Spleen (tissue), 11 donors: ENCODE results near the gene DGKG. TPM values are rescaled to one million over a fixed set of nuclear protein-coding genes. Genes with fewer than 3 reads are reported as not detected.

Experiments
- DNase-seq: peaks from one replicate; pipeline ENCODE4 v3.0.0-alpha.2; 2020
- H3K27ac ChIP-seq, 8 donors: fragments of 200-600 bp; sonication (generic) in 7 of 8; 1 replicate in 4 of 8; 2 replicates in 4 of 8; pipeline versions ENCODE4 v1.5.0 to v1.8.0; 2016 to 2021; ENCODE audit warnings: inconsistent platforms in 4 of 8, mild to moderate bottlenecking in 4 of 8, moderate library complexity in 1 of 8
- H3K27me3 ChIP-seq, 7 donors: fragments of 200-600 bp; sonication (generic) in 6 of 7; replicated peaks in 1 of 7; 1 replicate in 4 of 7; 2 replicates in 3 of 7; pipeline versions ENCODE4 v1.5.0 to v1.8.0; 2016 to 2021; ENCODE audit warnings: inconsistent platforms in 3 of 7, mild to moderate bottlenecking in 1 of 7
- H3K36me3 ChIP-seq, 6 donors: fragments of 200-600 bp; sonication (generic) in 5 of 6; 1 replicate in 4 of 6; 2 replicates in 2 of 6; pipeline versions ENCODE4 v1.5.0 to v1.8.0; 2016 to 2021; ENCODE audit warnings: inconsistent platforms in 2 of 6
- H3K4me1 ChIP-seq, 6 donors: fragments of 200-600 bp; sonication (generic) in 5 of 6; 1 replicate in 3 of 6; 2 replicates in 3 of 6; pipeline versions ENCODE4 v1.5.0 to v1.8.0; 2016 to 2021; ENCODE audit warnings: inconsistent platforms in 3 of 6
- H3K4me3 ChIP-seq, 8 donors: fragments of 200-600 bp; sonication (generic) in 7 of 8; 1 replicate in 4 of 8; 2 replicates in 4 of 8; pipeline versions ENCODE4 v1.5.0 to v1.8.0; 2016 to 2021; ENCODE audit warnings: inconsistent platforms in 4 of 8, mild to moderate bottlenecking in 4 of 8, moderate library complexity in 2 of 8
- H3K9me3 ChIP-seq, 8 donors: fragments of 200-600 bp; sonication (generic) in 7 of 8; 1 replicate in 4 of 8; 2 replicates in 4 of 8; pipeline versions ENCODE4 v1.5.0 to v1.8.0; 2016 to 2021; ENCODE audit warnings: inconsistent platforms in 4 of 8
- POLR2A ChIP-seq, 3 donors: fragments of 450-650 bp; IDR thresholded peaks; one replicate each; pipeline ENCODE4 v1.5.1; 2017; ENCODE audit warnings: antibody characterized with exemption in 3 of 3, mild to moderate bottlenecking in 1 of 3
- POLR2AphosphoS5 ChIP-seq, 3 donors: sonication (generic); formaldehyde crosslinking; IDR thresholded peaks; one replicate each; pipeline ENCODE4 v1.5.1; 2017; ENCODE audit warnings: antibody characterized with exemption in 3 of 3
- WGBS, 5 donors: extraction: QIAGEN DNeasy Blood & Tissue Kit in 3 of 5; methylation state at CpG; one replicate each; pipeline versions ENCODE4 v1.1.5 to v1.1.7; 2013 to 2018; 5-methylcytosine and 5-hydroxymethylcytosine counted together
- intact Hi-C: fragments of 100-400 bp; cut with DNase I; formaldehyde crosslinking; loops from one replicate; pipeline ENCODE4 v1.15.0; 2023; ENCODE audit warnings: low total_unique reads
- polyA plus RNA-seq, 3 donors: library from polyadenylated mRNA; stranded (reverse); fragments of 200-250 nt; gene quantifications; one replicate each; pipeline ENCODE4 v1.2.1, GENCODE V29; 2013
- total RNA-seq, 7 donors: library from RNA; depleted of rRNA in 3 of 7; stranded (reverse); fragments of >200 nt in 3 of 7; fragmentation: NEBNext Ultra II Directional in 4 of 7; extraction: Animal tissue kit (Norgen Biotek cat#: 25700) in 4 of 7; gene quantifications; one replicate each; pipeline versions ENCODE4 v1.1.0 to v1.2.1, GENCODE V29; 2016 to 2021
- TF ChIP-seq, protein P1 (sequence below), 11 experiments: fragments of 200-600 bp in 7 of 11; fragments of 450-650 bp in 4 of 11; sonication (generic) in 4 of 11; IDR thresholded peaks in 8 of 11; conservative IDR thresholded peaks in 3 of 11; 1 replicate in 7 of 11; 2 replicates in 4 of 11; pipeline versions ENCODE4 v1.4.0 to v1.8.0; 2016 to 2021; ENCODE audit warnings: antibody characterized with exemption in 11 of 11, inconsistent platforms in 4 of 11, mild to moderate bottlenecking in 1 of 11
- donor health status: healthy with polysubstance abuse.
- donor health status: DM: no; HTN: no; CAD: no; lungs with moderate emphysema.
- donor health status: DM: no; HTN: no; CAD: no.
- donor health status: Bipolar disorder and iron deficiency.
- donor health status: healthy.
- donor health status: DM: no; HTN: no; CAD: no.
- donor health status: DM: yes; HTN: yes; CAD: no.

Gene DGKG
- total and polyA plus RNA-seq, 10 donors, result 0.22 to 7.7 (median 5.4) TPM

DNA sequence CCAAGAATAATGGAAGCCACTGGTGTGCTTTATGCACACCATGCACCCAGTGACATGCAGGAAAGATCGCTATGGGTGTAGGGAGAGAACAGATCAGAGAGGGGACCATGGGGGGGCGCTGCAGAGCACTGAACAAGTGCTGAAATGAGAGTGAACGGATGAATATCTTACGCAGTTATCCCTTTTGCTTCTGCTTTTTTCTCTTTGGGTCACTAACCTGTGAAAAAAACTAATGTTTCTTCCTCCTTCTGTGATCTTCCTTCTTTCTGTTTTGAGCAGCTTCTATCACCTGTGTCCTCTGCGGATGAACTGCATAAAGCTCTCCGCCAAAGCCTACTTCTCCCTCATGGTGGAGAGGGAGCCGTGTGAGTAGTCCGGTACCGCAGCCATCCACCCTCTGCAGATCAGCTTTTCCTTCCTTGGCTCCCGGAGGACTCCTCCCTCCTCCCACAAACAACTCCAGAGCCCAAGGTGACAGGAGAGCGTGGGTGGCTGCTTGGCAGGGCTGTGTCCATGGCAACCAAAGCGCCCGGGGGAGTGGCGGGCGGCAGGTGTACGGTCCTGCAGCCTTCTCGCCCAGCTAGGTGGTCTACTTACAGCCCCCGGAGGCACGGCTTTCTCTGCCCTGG, 106.2 kb downstream of the DGKG start:
- H3K27ac ChIP-seq, result peak overlapping the region in 6 of 8 donors; percentile 13 to 83 (median 57)
- peak; percentile 85 for DNase-seq
- no peaks in the 10 kb centered on the region for H3K9me3 ChIP-seq
- peaks cover 0 to 58% (median 0%) of the 10 kb centered on the region in 6 donors for H3K36me3 ChIP-seq
- H3K27me3 ChIP-seq, result no peaks in the 10 kb centered on the region
- TF ChIP-seq POLR2A (IDR thresholded peaks at IDR 0.05), result no peak
- TF ChIP-seq, protein P1, sequence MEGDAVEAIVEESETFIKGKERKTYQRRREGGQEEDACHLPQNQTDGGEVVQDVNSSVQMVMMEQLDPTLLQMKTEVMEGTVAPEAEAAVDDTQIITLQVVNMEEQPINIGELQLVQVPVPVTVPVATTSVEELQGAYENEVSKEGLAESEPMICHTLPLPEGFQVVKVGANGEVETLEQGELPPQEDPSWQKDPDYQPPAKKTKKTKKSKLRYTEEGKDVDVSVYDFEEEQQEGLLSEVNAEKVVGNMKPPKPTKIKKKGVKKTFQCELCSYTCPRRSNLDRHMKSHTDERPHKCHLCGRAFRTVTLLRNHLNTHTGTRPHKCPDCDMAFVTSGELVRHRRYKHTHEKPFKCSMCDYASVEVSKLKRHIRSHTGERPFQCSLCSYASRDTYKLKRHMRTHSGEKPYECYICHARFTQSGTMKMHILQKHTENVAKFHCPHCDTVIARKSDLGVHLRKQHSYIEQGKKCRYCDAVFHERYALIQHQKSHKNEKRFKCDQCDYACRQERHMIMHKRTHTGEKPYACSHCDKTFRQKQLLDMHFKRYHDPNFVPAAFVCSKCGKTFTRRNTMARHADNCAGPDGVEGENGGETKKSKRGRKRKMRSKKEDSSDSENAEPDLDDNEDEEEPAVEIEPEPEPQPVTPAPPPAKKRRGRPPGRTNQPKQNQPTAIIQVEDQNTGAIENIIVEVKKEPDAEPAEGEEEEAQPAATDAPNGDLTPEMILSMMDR (IDR thresholded peaks at IDR 0.05 in 8 of 11, conservative IDR thresholded peaks at IDR 0.05 in 3 of 11), result peak in 9 of 11 experiments; percentile 17 to 53 (median 42)
- intact Hi-C loops, result no loop called here
- peak overlapping the region in 1 of 8 donors; percentile 52 for H3K4me3 ChIP-seq
- peaks cover 5 to 42% (median 25%) of the 10 kb centered on the region in 6 donors for H3K4me1 ChIP-seq
- 61 to 76% (median 70%) methylated on average over 19 of the region's 19 CpGs for WGBS, 5 donors

DNA sequence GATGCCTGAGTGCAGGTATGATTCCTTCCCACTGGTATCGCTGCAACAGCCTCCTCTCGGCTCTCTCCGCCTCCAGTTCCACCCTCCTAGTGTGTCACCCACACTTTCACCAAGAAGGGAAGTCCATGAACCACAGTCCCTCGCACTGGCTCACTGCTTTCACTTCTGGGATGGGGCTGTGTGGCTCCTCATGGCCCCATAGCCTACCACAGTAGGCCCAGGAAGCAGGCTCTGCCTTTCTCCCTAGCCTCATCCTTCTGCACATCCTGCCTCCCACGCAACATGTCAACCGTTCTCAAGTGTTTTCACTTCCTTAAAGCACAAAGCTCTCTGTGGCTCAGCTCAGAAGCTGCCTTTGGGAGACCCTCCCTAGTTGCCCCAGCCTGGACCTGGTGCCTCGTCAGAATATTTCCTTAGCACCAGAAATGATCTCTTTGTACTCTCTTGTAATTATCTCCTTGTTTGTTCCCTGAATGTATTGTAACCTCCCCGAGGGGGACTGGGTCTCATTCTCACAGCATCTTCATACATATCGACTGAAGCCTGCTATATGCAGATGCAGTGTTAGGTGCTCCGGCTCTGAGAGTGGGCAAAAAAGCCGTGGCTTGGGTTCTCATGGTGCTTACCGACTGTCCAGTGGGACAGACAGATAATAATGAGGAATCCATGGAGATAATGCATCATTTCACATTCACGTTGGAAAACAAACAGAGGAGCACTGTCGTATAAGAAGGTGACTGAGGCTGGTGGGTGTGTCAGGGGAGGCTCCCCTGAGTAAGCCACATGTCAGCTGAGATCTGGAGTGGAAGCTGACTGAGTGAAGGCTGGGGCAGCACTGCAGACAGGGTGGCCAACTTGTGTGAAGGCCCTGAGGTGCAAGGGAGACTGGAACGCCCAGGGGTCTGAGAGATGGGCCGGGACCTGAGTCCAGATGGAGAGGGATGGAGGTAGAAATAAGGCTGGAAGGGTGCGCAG, 107.1 kb downstream of the DGKG start:
- Histone ChIP-seq H3K36me3 (peaks cover 0 to 53% (median 0%) of the 10 kb centered on the region in 6 donors), H3K4me1 (peaks cover 5 to 42% (median 24%) of the 10 kb centered on the region in 6 donors), H3K4me3 (peak overlapping the region in 1 of 8 donors; percentile 5), H3K27me3 (no peaks in the 10 kb centered on the region), H3K9me3 (no peaks in the 10 kb centered on the region), H3K27ac (peak overlapping the region in 7 of 8 donors; percentile 13 to 83 (median 57))
- TF ChIP-seq POLR2AphosphoS5 (IDR thresholded peaks at IDR 0.05) (peak in 2 of 3 donors; percentile 77 to 78), POLR2A (IDR thresholded peaks at IDR 0.05) (no peak)
- TF ChIP-seq, protein P1 (IDR thresholded peaks at IDR 0.05 in 8 of 11, conservative IDR thresholded peaks at IDR 0.05 in 3 of 11), result no peak
- peak; percentile 83 for DNase-seq
- intact Hi-C loops, result no loop called here
- WGBS, 5 donors, result 47 to 55% (median 50%) methylated on average over 17 of the region's 17 CpGs

DNA sequence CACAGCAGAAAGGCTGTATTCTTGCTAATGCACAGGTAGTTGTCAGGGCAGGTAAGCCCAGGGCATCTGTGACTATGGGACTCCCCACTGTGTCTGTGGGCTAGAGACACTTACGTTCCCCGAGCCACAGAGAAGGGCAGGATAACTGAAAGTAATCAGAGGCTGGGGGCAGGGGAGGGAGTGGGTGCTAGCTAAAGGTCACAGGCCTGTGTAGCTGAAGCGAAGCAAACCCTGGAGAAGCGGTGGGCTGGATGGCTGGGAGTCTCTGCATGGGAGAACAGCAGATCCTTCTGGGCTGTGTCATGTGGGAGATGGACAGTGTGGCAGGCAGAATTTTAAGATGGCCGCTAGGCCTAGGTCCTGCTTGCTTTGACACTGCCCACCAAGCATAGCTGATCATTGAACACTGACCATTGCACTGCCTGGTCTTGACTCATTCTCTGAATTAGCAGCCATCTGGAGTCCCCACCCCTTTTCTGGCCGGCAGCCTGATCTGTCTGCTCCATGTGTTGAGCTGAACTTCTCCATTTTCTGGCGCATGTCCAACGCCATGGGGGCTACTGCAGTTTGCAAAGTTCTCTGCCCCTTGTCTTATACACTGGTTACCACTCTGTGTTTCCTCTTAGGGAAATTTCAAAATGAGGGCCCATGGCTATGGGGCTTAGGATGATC, 110.0 kb downstream of the DGKG start:
- Histone ChIP-seq H3K27ac (no peak overlapping the region), H3K27me3 (no peaks in the 10 kb centered on the region), H3K9me3 (no peaks in the 10 kb centered on the region), H3K36me3 (peaks cover 0 to 53% (median 0%) of the 10 kb centered on the region in 6 donors), H3K4me3 (no peak overlapping the region), H3K4me1 (peaks cover 5 to 40% (median 22%) of the 10 kb centered on the region in 6 donors)
- intact Hi-C loops, result no loop called here
- no peak for DNase-seq
- WGBS, 5 donors, result 73 to 80% (median 74%) methylated on average over 8 of the region's 8 CpGs
- TF ChIP-seq, protein P1 (IDR thresholded peaks at IDR 0.05 in 8 of 11, conservative IDR thresholded peaks at IDR 0.05 in 3 of 11), result no peak
- TF ChIP-seq POLR2A (IDR thresholded peaks at IDR 0.05) (no peak), POLR2AphosphoS5 (IDR thresholded peaks at IDR 0.05) (no peak)
